NCI-H1417 treated with DMSO at 0.1 percent for 48 hours (cell line): ENCODE data around the gene LRRC55.

Source experiments
- DNase-seq: peaks from one replicate; lab custom pipeline; 2025; lab: John Stamatoyannopoulos, UW

Gene LRRC55

GRCh38 chr11:57203359-57203758, 21.6 kb downstream of the LRRC55 start:
- no peak for DNase-seq

DNA sequence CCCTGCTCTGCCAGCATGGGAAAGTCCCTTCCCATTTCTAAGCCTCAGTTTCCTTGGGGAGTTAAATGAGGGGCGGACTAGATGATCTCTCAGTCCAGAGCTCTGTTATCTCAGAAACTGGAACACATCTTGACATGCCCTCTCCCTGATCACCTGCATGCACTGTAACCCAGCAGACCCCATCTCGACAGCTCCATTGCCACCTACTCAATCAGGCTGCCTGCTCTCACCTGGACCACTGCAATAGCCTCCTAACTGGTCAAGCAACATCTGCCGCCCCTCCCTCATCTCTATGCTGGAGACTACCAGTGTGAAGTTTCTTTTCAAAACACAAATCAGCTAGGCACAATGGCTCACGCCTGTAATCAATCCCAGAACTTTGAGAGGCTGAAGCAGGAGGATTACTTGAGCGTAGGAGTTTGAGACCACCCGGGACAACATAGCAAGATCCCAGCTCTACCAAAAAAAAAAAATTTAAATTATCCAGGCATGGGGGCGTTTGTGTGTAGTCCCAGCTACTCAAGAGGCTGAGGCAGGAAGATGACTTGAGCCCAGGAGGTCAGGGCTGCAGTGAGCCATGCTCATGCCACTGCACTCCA, 22.2 kb downstream of the LRRC55 start:
- no peak for DNase-seq

GRCh38 chr11:57205041-57205641, 23.4 kb downstream of the LRRC55 start:
- DNase-seq, result no peak

- DNase-seq, result no peak
These were observed 25.4 kb downstream of the LRRC55 start for GRCh38 chr11:57207168-57207567.

GRCh38 chr11:57210781-57211180, 29.0 kb downstream of the LRRC55 start:
- DNase-seq, result no peak

DNA sequence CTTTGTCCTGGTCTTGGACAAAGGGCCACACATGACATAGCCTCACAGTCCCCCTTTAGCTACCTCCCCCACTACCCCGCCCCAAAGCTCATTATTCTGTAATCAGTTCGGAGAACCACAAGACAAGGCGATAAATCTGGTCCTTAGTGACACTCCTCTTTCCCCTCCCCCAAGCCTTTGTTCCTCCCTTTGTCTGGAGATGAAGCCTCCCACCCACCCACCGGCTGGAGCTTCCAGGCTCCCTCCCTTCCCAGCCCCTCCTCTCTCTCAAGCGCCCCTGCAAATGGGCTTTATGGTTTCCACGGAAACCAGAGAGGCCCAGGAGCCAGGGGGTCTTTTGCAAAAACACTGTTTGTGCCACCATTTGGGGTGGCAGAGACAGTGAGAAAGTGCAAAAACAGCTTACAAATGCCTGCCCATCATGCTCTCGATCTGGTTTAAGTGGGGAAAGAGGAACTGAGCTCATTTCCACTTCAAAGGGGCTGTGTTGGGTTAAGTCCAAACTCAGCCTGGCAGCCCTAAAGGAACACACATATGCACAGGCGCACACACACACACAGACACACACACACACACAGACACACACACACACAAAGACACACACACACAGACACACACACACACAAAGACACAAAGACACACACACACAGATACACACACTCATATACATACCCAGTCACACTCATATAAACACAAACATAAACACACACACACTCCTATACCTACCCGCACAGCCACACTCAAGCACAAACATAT, 31.8 kb downstream of the LRRC55 start:
- no peak for DNase-seq

GRCh38 chr11:57214098-57214417, 32.3 kb downstream of the LRRC55 start:
- DNase-seq, result no peak

- no peak for DNase-seq
These were observed 32.7 kb downstream of the LRRC55 start for GRCh38 chr11:57214494-57214893.

GRCh38 chr11:57216463-57216862, 34.7 kb downstream of the LRRC55 start:
- no peak for DNase-seq

- no peak for DNase-seq
These were observed 35.3 kb downstream of the LRRC55 start for GRCh38 chr11:57217053-57217452.

GRCh38 chr11:57219021-57219627, 37.4 kb downstream of the LRRC55 start:
- no peak for DNase-seq

DNA sequence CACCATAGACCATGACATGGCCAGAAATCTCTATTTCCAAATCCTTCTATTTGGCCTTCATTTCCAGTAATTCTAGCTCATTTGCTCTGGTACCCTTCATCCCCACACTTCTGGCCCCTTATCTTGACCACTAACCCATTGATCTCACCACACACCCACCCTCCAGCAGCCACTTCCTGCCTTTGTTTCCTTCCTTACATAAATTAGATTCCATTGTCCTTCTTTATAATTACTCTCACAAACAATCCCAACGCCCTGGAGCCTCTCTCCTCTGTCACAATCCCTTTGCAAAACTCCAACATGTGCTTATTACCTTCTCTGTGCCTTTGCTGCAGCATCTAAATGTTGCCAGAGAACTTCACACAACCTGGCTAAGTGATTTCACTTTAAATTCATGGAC, 40.5 kb downstream of the LRRC55 start:
- no peak for DNase-seq

- DNase-seq, result no peak
These were observed 41.8 kb downstream of the LRRC55 start for GRCh38 chr11:57223601-57224000.

DNA sequence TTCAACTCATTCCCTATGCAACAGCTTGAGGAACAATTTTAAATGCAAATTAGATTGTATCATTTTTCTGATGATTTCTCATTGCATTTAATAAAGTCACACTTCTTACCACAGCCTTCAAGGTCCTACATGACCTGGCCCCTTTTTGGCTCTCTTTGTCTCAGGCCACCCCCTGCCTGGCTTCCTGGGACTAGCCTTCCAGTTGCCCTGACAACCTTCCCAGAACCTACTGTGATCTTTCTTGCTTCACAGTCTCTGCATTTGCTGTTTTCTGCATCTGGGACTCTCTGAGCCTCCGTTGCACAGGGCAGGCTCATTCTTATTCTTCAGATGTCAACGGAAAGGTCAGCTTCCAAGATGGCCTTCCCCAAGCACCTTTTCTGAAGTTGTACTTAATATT, 42.4 kb downstream of the LRRC55 start:
- DNase-seq, result no peak

DNA sequence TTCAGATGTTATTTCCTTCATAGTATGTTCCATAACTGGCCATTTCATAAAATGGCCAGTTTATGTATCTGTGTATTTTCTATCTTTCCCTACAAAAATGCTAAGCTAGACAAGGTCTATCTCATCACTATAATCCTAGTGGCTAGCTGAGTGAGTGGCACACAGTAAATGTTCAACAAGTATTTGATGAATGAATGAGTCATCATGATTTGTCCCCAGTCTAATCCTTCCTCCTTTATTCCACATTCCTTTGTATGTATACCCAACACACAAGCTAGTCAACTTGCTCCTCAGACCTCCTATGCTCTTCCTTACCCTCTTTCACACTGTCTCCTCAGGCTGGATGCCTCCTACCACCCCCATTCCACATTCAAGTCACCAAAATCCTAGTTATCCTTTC, 42.8 kb downstream of the LRRC55 start:
- DNase-seq, result no peak

- no peak for DNase-seq
These were observed 46.8 kb downstream of the LRRC55 start for GRCh38 chr11:57228600-57228999.

GRCh38 chr11:57230316-57230715, 48.6 kb downstream of the LRRC55 start:
- DNase-seq, result no peak

DNA sequence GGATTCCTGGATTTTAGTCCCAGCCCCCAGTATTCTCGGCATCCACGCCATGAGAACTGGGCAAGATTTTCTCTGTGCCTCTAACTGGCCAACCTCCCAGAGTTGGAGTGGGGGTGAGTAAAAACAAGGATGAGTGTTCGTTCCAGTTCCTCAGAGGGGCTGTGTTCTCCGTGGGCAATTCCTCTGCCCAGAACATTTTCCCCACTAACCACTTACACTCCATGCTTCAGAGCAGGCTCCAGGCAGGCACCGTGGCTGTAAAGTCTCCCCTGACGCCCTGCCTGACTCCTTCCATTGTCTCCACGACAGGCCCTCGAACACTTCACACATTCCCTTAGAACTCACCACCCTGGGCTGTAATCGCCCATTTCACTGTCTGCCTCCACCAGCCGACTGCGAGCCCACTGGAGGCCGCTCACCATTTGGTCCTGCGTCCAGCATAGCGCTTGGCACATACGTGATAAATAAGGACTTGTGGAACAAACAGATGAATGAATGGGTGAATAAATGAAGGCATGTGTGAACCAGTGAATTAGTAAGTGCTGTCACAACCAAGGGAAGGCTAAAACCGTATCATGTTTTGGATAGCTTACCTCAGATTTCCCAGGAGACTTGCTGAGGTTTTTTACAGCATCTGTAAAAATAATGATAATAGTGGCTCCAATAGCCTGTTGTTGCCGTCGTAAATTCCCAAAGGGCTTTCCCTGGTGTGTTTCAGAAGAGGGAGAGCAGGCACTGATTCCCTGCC, 49.2 kb downstream of the LRRC55 start:
- DNase-seq, result no peak

GRCh38 chr11:57231539-57232253, 49.9 kb downstream of the LRRC55 start:
- no peak for DNase-seq

- DNase-seq, result no peak
These were observed 51.9 kb downstream of the LRRC55 start for GRCh38 chr11:57233702-57234101.

GRCh38 chr11:57235761-57236703, 54.3 kb downstream of the LRRC55 start:
- DNase-seq, result no peak
